ENCODE data around the gene CCSER1. TPM values are rescaled to one million over a fixed set of nuclear protein-coding genes. Genes with fewer than 3 reads are reported as not detected.

The CCSER1 gene
- total RNA-seq, 1 experiment from 2014 or later = 5.9 TPM

DNA sequence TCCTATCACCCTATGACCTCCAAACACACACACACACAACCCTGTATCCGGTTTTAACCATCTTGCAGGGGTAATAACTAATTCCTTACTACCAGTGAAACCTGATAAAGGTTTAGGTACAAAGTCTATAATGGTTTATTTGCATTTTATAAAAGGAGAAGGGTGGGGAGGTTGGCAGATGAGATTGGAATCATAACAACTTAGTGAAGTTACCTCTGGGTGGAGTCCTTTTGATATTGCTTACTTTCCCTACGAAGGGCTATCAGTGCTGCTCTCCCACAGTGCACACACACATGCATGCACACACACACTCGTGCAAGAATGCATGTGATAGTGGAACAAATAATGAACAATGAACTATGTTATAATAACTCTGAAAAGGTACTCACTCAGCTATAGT, 56.1 kb downstream of the CCSER1 start:
- Histone ChIP-seq H3K36me3 (ENCODE audit: low read depth) (no peaks in the 10 kb centered on the region), H3K79me2 (ENCODE audit: low read depth) (no peaks in the 10 kb centered on the region), H3F3A (ENCODE audit: insufficient read depth, low read depth) (no peaks in the 10 kb centered on the region), H3K4me3 (no peak overlapping the region), H2AFZ (no peak overlapping the region), H3K27ac (no peak overlapping the region), H3K4me1 (replicated peaks; ENCODE audit: insufficient read depth) (no peaks in the 10 kb centered on the region), H3K9me2 (ENCODE audit: insufficient read depth) (no peaks in the 10 kb centered on the region), H3K27me3 (ENCODE audit: insufficient read depth, low read depth) (no peaks in the 10 kb centered on the region), H4K20me1 (ENCODE audit: insufficient read depth) (no peaks in the 10 kb centered on the region), H3K4me2 (no peak overlapping the region), H3K9me3 (ENCODE audit: insufficient read depth, low read depth) (no peaks in the 10 kb centered on the region)
- TF ChIP-seq CTCF (conservative IDR thresholded peaks at IDR 0.05) = no peak
- no peak for TF ChIP-seq EZH2 (IDR thresholded peaks at IDR 0.05; ENCODE audit: low read depth)
- no TSS peak for BruUV-seq (replicated peaks)
- no peak for DNase-seq
- intact Hi-C loops (cut with micrococcal nuclease; ENCODE audit: unreplicated experiment) = no loop called here
- ChIA-PET POLR2A (ENCODE audit: unreplicated experiment) (no interaction called here), CTCF (no interaction called here)

DNA sequence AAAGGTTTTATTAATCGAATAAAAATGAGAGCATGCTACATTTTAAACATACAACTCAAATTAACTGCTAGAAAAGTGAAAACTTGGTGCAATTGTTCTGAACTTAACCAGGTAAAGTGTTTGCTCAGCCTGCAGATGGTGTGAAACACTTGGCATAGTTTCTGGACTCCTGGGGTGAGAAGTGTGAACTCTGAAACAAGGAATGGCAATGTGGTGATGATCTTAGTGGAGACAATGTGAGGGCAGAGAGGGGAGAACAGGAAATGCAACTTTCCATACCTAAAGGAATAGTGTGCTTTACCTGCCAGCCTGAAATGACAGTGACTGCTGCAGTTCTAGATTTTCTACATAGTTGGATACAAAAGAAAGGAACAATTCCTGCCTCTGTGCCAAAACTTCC, 57.4 kb downstream of the CCSER1 start:
- H2AFZ ChIP-seq = no peak overlapping the region
- no peak overlapping the region for H3K27ac ChIP-seq
- ChIA-PET POLR2A (ENCODE audit: unreplicated experiment) (no interaction called here), CTCF (no interaction called here)
- no peak overlapping the region for H3K4me2 ChIP-seq
- no peaks in the 10 kb centered on the region for H3F3A ChIP-seq (ENCODE audit: insufficient read depth, low read depth)
- no peaks in the 10 kb centered on the region for H3K36me3 ChIP-seq (ENCODE audit: low read depth)
- BruUV-seq (replicated peaks) = no TSS peak
- H3K79me2 ChIP-seq (ENCODE audit: low read depth) = no peaks in the 10 kb centered on the region
- DNase-seq = peak; percentile 3 to 45
- no peak overlapping the region for H3K4me3 ChIP-seq
- intact Hi-C loops (cut with micrococcal nuclease; ENCODE audit: unreplicated experiment) = loop anchor here (1.0 kb wide), 1 partner anchor 85 kb away; no protein-coding TSS in a partner anchor
- TF ChIP-seq CTCF (conservative IDR thresholded peaks at IDR 0.05) = no peak
- H3K9me3 ChIP-seq (ENCODE audit: insufficient read depth, low read depth) = no peaks in the 10 kb centered on the region
- H4K20me1 ChIP-seq (ENCODE audit: insufficient read depth) = no peaks in the 10 kb centered on the region
- no peaks in the 10 kb centered on the region for H3K27me3 ChIP-seq (ENCODE audit: insufficient read depth, low read depth)
- H3K9me2 ChIP-seq (ENCODE audit: insufficient read depth) = no peaks in the 10 kb centered on the region
- no peaks in the 10 kb centered on the region for H3K4me1 ChIP-seq (replicated peaks; ENCODE audit: insufficient read depth)

GRCh38 chr4:90185416-90185815, 58.2 kb downstream of the CCSER1 start:
- no peaks in the 10 kb centered on the region for H3K27me3 ChIP-seq (ENCODE audit: insufficient read depth, low read depth)
- TF ChIP-seq CTCF (conservative IDR thresholded peaks at IDR 0.05) (no peak), EZH2 (IDR thresholded peaks at IDR 0.05; ENCODE audit: low read depth) (no peak)

More at GRCh38 chr4:90185416-90185815, 58.2 kb downstream of the CCSER1 start:
- POLR2A ChIA-PET (ENCODE audit: unreplicated experiment) = no interaction called here
- H3K79me2 ChIP-seq (ENCODE audit: low read depth) = no peaks in the 10 kb centered on the region
- H3K36me3 ChIP-seq (ENCODE audit: low read depth) = no peaks in the 10 kb centered on the region
- H2AFZ ChIP-seq = no peak overlapping the region
- DNase-seq = no peak
- intact Hi-C loops (cut with micrococcal nuclease; ENCODE audit: unreplicated experiment) = no loop called here
- BruUV-seq (replicated peaks) = no TSS peak
- no peaks in the 10 kb centered on the region for H3F3A ChIP-seq (ENCODE audit: insufficient read depth, low read depth)
- H3K4me3 ChIP-seq = no peak overlapping the region
- H3K9me3 ChIP-seq (ENCODE audit: insufficient read depth, low read depth) = no peaks in the 10 kb centered on the region
- H3K4me1 ChIP-seq (replicated peaks; ENCODE audit: insufficient read depth) = no peaks in the 10 kb centered on the region
- H3K27ac ChIP-seq = no peak overlapping the region
- H4K20me1 ChIP-seq (ENCODE audit: insufficient read depth) = no peaks in the 10 kb centered on the region
- no peak overlapping the region for H3K4me2 ChIP-seq
- CTCF ChIA-PET = no interaction called here
- no peaks in the 10 kb centered on the region for H3K9me2 ChIP-seq (ENCODE audit: insufficient read depth)

All from PC-9 (cell line).